ENCODE measurements around the gene RGS7.

GRCh38 chr1:241212628-241213027 is 144.4 kb downstream of the RGS7 start:
- TF ChIP-seq CTCF (conservative IDR thresholded peaks at IDR 0.05 in 1 of 2, IDR thresholded peaks at IDR 0.05 in 1 of 2; ENCODE audit: extremely low read depth in 1 of 2, insufficient read depth in 1 of 2, low read depth in 1 of 2, low read length in 2 of 2) (no peak), EZH2 (IDR thresholded peaks at IDR 0.05; ENCODE audit: borderline replicate concordance, low read length) (no peak)

All from mammary epithelial cell (primary cell).